NT2/D1 (cell line): ENCODE measurements around the gene SCUBE3.
A peak's percentile ranks its signal among the peaks of the same experiment; 100 is the strongest.

ENCODE experiments used
- DNase-seq: peaks from one replicate; pipeline ENCODE4 v3.0.0-alpha.2; 2011; ENCODE audit warnings: low read depth, low spot score
- H3K27me3 ChIP-seq: 2 replicates; pipeline ENCODE4 v1.6.0; 2011; ENCODE audit warnings: mild to moderate bottlenecking; ENCODE audit not compliant: insufficient read length, insufficient read depth
- H3K36me3 ChIP-seq: 2 replicates; pipeline ENCODE4 v1.6.1; 2011; ENCODE audit warnings: mild to moderate bottlenecking, low read length, mixed read lengths; ENCODE audit not compliant: insufficient read depth, insufficient read length
- H3K4me1 ChIP-seq: 2 replicates; pipeline ENCODE4 v1.5.1; 2011; ENCODE audit not compliant: insufficient read depth, insufficient read length
- H3K4me3 ChIP-seq: 2 replicates; pipeline ENCODE4 v1.5.1; 2011; ENCODE audit warnings: low read depth; ENCODE audit not compliant: insufficient read length
- H3K9ac ChIP-seq: 2 replicates; pipeline ENCODE4 v1.6.0; 2011; ENCODE audit warnings: low read depth; ENCODE audit not compliant: insufficient read length
- H3K9me3 ChIP-seq: 2 replicates; pipeline ENCODE4 v1.5.1; 2011; ENCODE audit warnings: mild to moderate bottlenecking, low read length; ENCODE audit not compliant: insufficient read depth
- SUZ12 ChIP-seq: IDR thresholded peaks from 2 replicates; pipeline ENCODE4 v1.6.1; 2011; ENCODE audit not compliant: insufficient read length, insufficient read depth; ENCODE audit errors: extremely low read depth
- YY1 ChIP-seq: IDR thresholded peaks from 2 replicates; pipeline ENCODE4 v1.6.1; 2011; ENCODE audit not compliant: insufficient read length, insufficient read depth
- ZNF274 ChIP-seq: IDR thresholded peaks from 2 replicates; pipeline ENCODE4 v1.6.1; 2011; ENCODE audit warnings: mild to moderate bottlenecking, low read depth, low read length

The SCUBE3 gene

GRCh38 chr6:35239581-35239980 lies 25.8 kb downstream of the SCUBE3 start:
- no peak overlapping the region for H3K4me3 ChIP-seq
- peaks cover 61% of the 10 kb centered on the region for H3K36me3 ChIP-seq
- no peak for DNase-seq
- H3K27me3 ChIP-seq = peaks cover 5% of the 10 kb centered on the region
- peaks cover 22% of the 10 kb centered on the region for H3K9me3 ChIP-seq
- no peak overlapping the region for H3K9ac ChIP-seq
- peaks cover 10% of the 10 kb centered on the region for H3K4me1 ChIP-seq
- no peak for TF ChIP-seq ZNF274
- TF ChIP-seq SUZ12 = no peak
- no peak for TF ChIP-seq YY1

- Histone ChIP-seq H3K4me1 (peaks cover 10% of the 10 kb centered on the region), H3K9me3 (peaks cover 7% of the 10 kb centered on the region), H3K27me3 (peaks cover 5% of the 10 kb centered on the region), H3K9ac (no peak overlapping the region), H3K4me3 (no peak overlapping the region), H3K36me3 (peaks cover 63% of the 10 kb centered on the region)
- peak; percentile 61 for DNase-seq
- TF ChIP-seq ZNF274 = no peak
- no peak for TF ChIP-seq SUZ12
- no peak for TF ChIP-seq YY1
Measured at GRCh38 chr6:35240838-35241801, 27.4 kb downstream of the SCUBE3 start.

- no peak overlapping the region for H3K9ac ChIP-seq
- H3K9me3 ChIP-seq = no peaks in the 10 kb centered on the region
- DNase-seq = no peak
- peaks cover 9% of the 10 kb centered on the region for H3K4me1 ChIP-seq
- H3K4me3 ChIP-seq = no peak overlapping the region
- H3K36me3 ChIP-seq = peaks cover 62% of the 10 kb centered on the region
- TF ChIP-seq YY1 = no peak
- TF ChIP-seq SUZ12 = no peak
- TF ChIP-seq ZNF274 = no peak
- H3K27me3 ChIP-seq = no peaks in the 10 kb centered on the region
Measured at GRCh38 chr6:35242486-35242885, 28.7 kb downstream of the SCUBE3 start.

- DNase-seq = no peak
- TF ChIP-seq ZNF274 = no peak
- no peak for TF ChIP-seq SUZ12
- no peak for TF ChIP-seq YY1
- no peaks in the 10 kb centered on the region for H3K9me3 ChIP-seq
- no peak overlapping the region for H3K9ac ChIP-seq
- H3K4me1 ChIP-seq = peaks cover 7% of the 10 kb centered on the region
- no peak overlapping the region for H3K4me3 ChIP-seq
- H3K27me3 ChIP-seq = no peaks in the 10 kb centered on the region
- H3K36me3 ChIP-seq = peaks cover 64% of the 10 kb centered on the region
Measured at GRCh38 chr6:35242906-35243305, 29.1 kb downstream of the SCUBE3 start.

- Histone ChIP-seq H3K9ac (no peak overlapping the region), H3K9me3 (no peaks in the 10 kb centered on the region), H3K4me1 (peaks cover 4% of the 10 kb centered on the region), H3K36me3 (peaks cover 62% of the 10 kb centered on the region), H3K27me3 (no peaks in the 10 kb centered on the region), H3K4me3 (no peak overlapping the region)
- TF ChIP-seq YY1 (no peak), SUZ12 (no peak), ZNF274 (no peak)
- DNase-seq = no peak
Measured at GRCh38 chr6:35243386-35243958, 29.7 kb downstream of the SCUBE3 start.

GRCh38 chr6:35244551-35244950 lies 30.8 kb downstream of the SCUBE3 start:
- Histone ChIP-seq H3K27me3 (no peaks in the 10 kb centered on the region), H3K36me3 (peaks cover 66% of the 10 kb centered on the region), H3K4me3 (no peak overlapping the region), H3K9me3 (no peaks in the 10 kb centered on the region), H3K4me1 (peaks cover 6% of the 10 kb centered on the region), H3K9ac (no peak overlapping the region)
- DNase-seq = no peak
- no peak for TF ChIP-seq YY1
- no peak for TF ChIP-seq SUZ12
- no peak for TF ChIP-seq ZNF274

- no peaks in the 10 kb centered on the region for H3K9me3 ChIP-seq
Measured at GRCh38 chr6:35247642-35248231, 34.0 kb downstream of the SCUBE3 start.

More at GRCh38 chr6:35247642-35248231, 34.0 kb downstream of the SCUBE3 start:
- H3K27me3 ChIP-seq = no peaks in the 10 kb centered on the region
- H3K4me1 ChIP-seq = peaks cover 11% of the 10 kb centered on the region
- H3K9ac ChIP-seq = no peak overlapping the region
- TF ChIP-seq ZNF274 (no peak), YY1 (no peak), SUZ12 (no peak)
- H3K36me3 ChIP-seq = peaks cover 60% of the 10 kb centered on the region
- no peak overlapping the region for H3K4me3 ChIP-seq
- no peak for DNase-seq
